GM12892 (cell line): ENCODE data around the gene TDP2.

Experiments used
- DNase-seq: peaks from one replicate; pipeline ENCODE4 v3.0.0; 2011; ENCODE audit not compliant: insufficient read length
- FAIRE-seq: peaks from 2 replicates; lab custom pipeline; 2011; peaks lifted over from hg19 to GRCh38; lab: Jason Lieb, UNC
- POLR2A ChIP-seq: IDR thresholded peaks from 2 replicates; pipeline ENCODE4 v1.6.1; 2011; ENCODE audit warnings: low read depth, low read length, control low read depth
- POLR2AphosphoS5 ChIP-seq: IDR thresholded peaks from 2 replicates; pipeline ENCODE4 v1.6.1; 2011; ENCODE audit warnings: low read depth, low read length, control low read depth
- TAF1 ChIP-seq: IDR thresholded peaks from 2 replicates; pipeline ENCODE4 v1.6.1; 2011; ENCODE audit warnings: low read depth, mild to moderate bottlenecking, control low read depth, low read length, borderline replicate concordance

The TDP2 gene

GRCh38 chr6:24603241-24603640, 63.5 kb downstream of the TDP2 start:
- FAIRE-seq = no peak
- no peak for DNase-seq
- no peak for TF ChIP-seq TAF1
- TF ChIP-seq POLR2A = no peak
- no peak for TF ChIP-seq POLR2AphosphoS5

GRCh38 chr6:24600903-24601302, 65.8 kb downstream of the TDP2 start:
- DNase-seq = no peak
- TF ChIP-seq POLR2AphosphoS5 = no peak
- TF ChIP-seq TAF1 = no peak
- TF ChIP-seq POLR2A = no peak
- FAIRE-seq = no peak
